HG02885 (cell line): ENCODE results near the gene CD226.
A peak's percentile ranks its signal among the peaks of the same experiment; 100 is the strongest.
"Not testable (repeated sequence)": the region's sequence is repeated elsewhere in the genome, so short reads cannot be mapped to it uniquely, and the experiment has no call there.

ENCODE experiments used
- ATAC-seq: cut with Tn5 transposase; IDR thresholded peaks from one replicate; pipeline ENCODE4 v1.9.1; 2021; ENCODE audit warnings: mild to moderate bottlenecking; ENCODE audit not compliant: unreplicated experiment, poor library complexity

The CD226 gene

GRCh38 chr18:69957747-69958146 lies 10.1 kb upstream of the CD226 start:
- ATAC-seq: no peak

- ATAC-seq: peak; percentile 25
These were observed 9.3 kb upstream of the CD226 start for GRCh38 chr18:69956665-69957620.

- ATAC-seq: peak; percentile 34
These were observed 8.4 kb upstream of the CD226 start for GRCh38 chr18:69956057-69956456.

- ATAC-seq: peak; percentile 33
These were observed 7.2 kb upstream of the CD226 start for GRCh38 chr18:69954719-69955480.

GRCh38 chr18:69953191-69953590 lies 5.5 kb upstream of the CD226 start:
- no peak for ATAC-seq

DNA sequence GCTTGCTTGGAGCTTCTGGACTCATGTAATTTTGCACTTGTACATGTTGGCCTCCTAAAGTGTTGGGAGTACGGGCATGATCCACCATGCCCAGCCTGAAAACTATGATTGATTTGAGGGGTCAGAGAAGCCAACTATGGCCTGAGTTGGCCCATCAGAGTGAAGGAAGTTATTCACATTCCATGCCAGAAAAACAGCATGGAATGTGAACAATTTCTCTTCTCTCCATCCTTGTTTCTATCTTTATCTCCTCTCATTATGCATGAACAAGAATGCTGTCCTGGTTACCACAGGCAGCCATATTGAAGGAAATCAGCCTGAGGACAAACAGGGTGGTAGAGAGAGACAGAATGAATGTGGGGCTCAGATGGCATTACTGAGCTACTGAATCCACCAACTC lies 3.5 kb upstream of the CD226 start:
- ATAC-seq: no peak

DNA sequence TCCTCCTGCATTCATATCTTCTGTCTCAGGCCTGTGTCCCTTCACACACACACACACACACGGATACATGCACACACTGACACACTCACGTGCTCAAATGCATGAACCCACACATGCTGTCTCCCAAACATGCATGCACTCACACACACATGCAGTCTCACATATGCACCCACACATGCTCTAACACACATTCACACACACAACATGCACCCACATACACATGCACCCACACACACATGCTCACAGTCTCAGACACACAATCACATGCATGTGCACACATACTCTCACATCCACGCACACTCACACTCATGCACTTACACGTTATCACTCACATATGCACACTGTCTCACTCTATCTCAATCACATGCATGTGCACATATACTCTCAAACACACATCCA lies 1.9 kb upstream of the CD226 start:
- ATAC-seq: peak; percentile 2

- peak; percentile 89 for ATAC-seq
These were observed 1.4 kb upstream of the CD226 start for GRCh38 chr18:69948919-69949537.

DNA sequence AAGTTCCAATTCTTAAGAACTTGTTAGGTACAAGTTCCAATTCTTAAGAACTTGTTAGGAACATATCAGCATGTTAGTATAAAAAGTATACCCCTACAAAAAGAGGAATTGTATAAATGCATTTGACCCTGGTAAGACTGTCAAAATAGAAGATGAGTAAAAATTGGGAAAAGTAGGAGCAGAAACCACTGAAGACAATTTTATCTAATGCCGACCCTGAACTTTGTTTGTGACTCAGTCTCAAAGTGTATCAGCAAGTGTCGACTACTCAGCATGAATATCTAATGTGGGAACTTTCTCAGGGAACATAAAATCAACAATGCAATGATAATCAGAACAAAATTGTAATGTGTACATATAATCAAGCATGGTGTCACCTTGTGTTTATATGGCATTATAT lies 583 bp upstream of the CD226 start:
- no peak for ATAC-seq

- no peak for ATAC-seq
These were observed 991 bp downstream of the CD226 start for GRCh38 chr18:69946608-69947155.

DNA sequence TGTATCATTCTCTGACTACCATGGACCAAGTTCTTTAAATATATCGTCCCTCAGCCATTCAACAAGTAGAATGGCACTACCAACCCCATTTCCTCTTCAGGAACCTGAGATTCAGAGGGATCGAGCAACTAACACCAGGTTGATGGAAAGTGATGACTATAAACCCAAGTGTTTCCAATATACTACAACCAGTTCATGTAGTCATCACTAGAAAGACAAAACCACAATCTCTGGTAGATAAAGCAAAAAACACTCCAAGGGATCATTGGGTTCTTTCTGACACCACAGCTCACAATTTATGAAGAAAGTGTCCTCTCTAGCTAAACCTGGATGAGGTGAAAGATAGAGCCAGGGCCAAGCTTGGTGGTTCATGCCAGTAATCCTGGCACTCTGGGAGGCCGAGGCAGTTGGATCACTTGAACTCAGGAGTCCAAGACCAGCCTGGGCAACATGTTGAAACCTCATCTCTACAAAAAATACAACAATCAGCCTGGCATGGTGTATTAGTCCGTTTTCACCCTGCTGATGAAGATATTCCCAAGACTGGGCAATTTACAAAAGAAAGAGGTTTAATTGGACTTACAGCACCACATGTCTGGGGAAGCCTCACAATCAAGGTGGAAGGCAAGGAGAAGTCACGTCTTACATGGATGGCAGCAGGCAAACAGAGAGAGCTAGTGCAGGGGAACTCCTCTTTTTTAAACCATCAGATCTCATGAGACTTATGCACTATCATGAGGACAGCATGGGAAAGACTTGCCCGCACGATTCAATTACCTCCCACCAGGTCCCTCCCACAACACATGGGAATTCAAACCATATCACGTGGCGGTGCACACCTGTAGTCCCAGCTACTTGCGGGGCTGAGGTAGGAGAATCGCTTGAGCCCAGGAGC lies 2.2 kb downstream of the CD226 start:
- no peak for ATAC-seq

DNA sequence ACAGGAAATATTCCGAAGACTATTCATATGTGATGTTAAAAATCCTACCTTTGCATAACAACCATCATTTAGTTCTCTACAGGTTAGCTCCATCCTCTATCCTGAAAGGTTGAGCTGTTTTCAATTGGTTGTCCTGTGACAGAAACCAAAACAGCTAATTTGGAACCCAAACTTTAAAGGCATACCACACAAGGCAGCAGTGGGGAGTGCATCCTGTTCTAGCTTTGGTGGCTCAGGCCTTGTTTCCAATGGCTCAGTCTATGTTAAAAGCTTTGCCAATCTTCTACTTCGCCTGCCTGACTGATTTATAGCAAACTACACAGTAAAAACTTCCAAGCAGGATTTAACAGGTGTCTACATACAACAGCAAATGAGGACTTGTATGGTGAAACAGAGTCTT lies 3.2 kb downstream of the CD226 start:
- peak; percentile 11 for ATAC-seq

GRCh38 chr18:69943021-69943420 lies 4.7 kb downstream of the CD226 start:
- no peak for ATAC-seq

- ATAC-seq: no peak
These were observed 6.5 kb downstream of the CD226 start for GRCh38 chr18:69941183-69941582.

- not testable (repeated sequence) for ATAC-seq
These were observed 7.9 kb downstream of the CD226 start for GRCh38 chr18:69939812-69940211.

- ATAC-seq: peak; percentile 38
These were observed 11.5 kb downstream of the CD226 start for GRCh38 chr18:69936191-69936558.

DNA sequence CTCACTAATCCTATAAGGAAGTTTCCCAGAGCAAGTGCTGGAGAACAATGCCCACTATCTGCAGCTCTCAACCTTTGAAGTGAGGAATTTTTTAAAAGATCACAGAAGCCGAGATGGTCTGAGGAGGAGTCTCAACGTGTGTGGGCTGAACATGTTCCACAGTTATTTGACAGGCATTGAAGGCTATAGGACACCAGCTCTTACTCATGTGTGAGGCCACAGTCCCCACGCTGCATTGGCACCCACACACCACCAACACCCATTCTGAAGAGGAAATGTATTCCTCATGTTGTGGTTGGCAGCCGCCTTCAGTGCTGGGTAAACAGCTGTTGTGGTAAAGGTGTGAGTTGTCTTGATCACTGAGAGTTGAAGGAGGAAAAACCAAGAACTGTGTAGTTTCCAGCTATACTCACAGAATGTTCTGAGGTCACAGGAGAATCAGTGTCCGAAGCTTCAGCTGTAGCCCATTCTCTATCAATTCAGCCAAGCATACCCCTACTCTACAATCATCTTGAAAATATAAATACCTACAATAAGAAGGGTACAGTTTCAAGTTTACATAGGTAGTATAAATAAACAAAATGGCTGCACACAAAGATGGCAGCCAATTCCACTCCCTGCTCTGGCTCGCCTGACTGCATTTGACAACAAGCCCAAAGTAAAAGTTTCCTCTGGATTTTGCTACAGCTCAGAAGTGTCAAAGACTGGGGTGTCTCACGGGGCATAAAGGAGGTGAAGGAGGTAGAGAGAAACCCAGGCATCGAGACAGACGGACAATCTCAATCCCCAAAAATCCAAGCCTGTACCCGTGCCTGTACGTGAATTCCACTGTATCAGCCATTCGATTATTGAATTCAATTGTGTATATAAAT lies 12.1 kb downstream of the CD226 start:
- ATAC-seq: peak; percentile 92

DNA sequence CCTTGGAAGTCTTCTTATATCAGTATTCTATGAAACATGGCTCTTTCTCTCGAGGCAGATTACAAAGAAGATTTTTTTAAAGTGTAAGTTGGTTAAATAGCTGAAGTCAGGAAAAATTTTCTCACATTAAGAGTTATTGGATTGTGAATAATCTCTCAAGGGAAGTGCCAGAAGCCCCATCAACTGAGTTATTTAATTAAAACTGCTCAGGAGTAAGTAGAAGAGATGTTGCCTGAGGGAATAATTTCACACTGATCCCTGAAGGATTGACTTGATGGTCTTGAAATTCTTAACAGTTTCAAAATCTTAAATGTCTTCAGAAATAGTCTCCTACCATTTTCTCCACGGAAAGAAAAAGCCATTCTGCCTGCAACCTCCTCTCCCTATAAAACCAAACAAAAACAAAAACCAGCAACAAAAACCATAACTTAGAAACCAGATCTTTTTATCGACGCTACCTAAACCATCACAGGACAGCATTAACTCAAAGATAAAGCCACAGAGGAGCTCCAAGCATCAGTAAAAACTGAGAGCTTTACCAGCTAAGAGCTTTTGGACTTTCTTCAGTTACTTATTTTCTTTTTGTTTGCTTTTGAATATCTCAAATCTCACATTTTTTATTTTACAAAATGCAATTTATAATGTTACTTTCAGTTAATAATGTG lies 12.9 kb downstream of the CD226 start:
- ATAC-seq: no peak
